GM13977 (cell line): ENCODE measurements around the gene SARNP.
A peak's percentile ranks its signal among the peaks of the same experiment; 100 is the strongest.

Source experiments
- DNase-seq: peaks from one replicate; pipeline ENCODE4 v3.0.0; 2012; ENCODE audit warnings: low spot score
- in situ Hi-C: fragments of 300-500 bp; cut with MboI; formaldehyde crosslinking; loops from one replicate; pipeline ENCODE4 v1.12.0; 2022; ENCODE audit warnings: low sequenced_read_pairs, low pct_unique_long_range_greater_than_20kb, mixed read lengths, inconsistent platforms; ENCODE audit not compliant: unreplicated experiment
- TF ChIP-seq, protein P1 (sequence below): IDR thresholded peaks from 2 replicates; pipeline ENCODE4 v1.5.1; 2012; ENCODE audit warnings: mild to moderate bottlenecking, control low read depth; ENCODE audit not compliant: insufficient read depth; ENCODE audit errors: extremely low read depth, missing control alignments

Gene SARNP

DNA sequence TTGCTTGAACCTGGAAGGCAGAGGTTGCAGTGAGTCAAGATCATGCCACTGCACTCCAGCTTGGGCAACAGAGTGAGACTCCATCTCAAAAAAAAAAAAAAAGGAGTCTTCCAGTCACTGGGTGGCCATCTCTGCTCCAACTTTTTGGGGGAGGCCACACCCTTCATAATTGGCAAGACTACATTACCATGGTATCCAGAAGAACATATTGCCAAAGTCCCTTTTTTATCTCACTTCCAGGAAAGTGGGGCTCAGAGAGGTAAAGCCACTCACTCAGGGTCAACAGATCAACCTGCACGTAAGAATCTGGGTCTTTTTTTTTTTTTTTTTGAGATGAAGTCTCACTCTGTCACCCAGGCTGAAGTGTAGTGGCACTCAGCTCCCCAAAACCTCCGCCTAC lies 83.7 kb downstream of the SARNP start:
- DNase-seq: no peak

DNA sequence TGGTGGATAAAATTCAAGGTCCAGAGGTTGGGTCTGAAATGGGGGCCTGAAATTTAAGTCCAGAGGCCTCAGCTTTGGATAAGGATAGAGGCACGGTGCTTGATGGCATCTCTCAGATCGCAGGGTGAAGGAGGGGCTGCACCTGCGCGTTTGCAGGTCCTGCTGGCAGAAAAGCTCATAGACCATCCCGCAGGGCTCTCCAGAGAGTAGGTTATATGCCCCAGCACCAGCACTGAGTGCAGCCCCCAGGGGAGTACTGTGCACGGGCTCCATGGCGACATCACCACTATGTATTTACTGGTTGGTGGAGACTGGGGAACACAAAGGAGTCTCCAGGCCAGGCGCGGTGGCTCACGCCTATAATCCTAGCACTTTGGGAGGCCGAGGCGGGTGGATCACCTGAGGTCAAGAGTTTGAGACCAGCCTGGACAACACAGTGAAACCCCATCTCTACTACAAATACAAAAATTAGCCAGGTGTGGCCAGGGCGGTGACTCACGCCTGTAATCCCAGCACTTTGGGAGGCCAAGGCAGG lies 84.4 kb downstream of the SARNP start:
- TF ChIP-seq, protein P1, sequence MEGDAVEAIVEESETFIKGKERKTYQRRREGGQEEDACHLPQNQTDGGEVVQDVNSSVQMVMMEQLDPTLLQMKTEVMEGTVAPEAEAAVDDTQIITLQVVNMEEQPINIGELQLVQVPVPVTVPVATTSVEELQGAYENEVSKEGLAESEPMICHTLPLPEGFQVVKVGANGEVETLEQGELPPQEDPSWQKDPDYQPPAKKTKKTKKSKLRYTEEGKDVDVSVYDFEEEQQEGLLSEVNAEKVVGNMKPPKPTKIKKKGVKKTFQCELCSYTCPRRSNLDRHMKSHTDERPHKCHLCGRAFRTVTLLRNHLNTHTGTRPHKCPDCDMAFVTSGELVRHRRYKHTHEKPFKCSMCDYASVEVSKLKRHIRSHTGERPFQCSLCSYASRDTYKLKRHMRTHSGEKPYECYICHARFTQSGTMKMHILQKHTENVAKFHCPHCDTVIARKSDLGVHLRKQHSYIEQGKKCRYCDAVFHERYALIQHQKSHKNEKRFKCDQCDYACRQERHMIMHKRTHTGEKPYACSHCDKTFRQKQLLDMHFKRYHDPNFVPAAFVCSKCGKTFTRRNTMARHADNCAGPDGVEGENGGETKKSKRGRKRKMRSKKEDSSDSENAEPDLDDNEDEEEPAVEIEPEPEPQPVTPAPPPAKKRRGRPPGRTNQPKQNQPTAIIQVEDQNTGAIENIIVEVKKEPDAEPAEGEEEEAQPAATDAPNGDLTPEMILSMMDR: no peak
- in situ Hi-C loops: loop anchor here (25.0 kb wide), 1 partner anchor 304 kb away; the partner anchor contains the start of gene RPS26
- no peak for DNase-seq

More for the DNA sequence above, 83.7 kb downstream of the SARNP start:
- TF ChIP-seq, protein P1: no peak
- in situ Hi-C loops: loop anchor here (25.0 kb wide), 1 partner anchor 303 kb away; the partner anchor contains the start of gene RPS26

DNA sequence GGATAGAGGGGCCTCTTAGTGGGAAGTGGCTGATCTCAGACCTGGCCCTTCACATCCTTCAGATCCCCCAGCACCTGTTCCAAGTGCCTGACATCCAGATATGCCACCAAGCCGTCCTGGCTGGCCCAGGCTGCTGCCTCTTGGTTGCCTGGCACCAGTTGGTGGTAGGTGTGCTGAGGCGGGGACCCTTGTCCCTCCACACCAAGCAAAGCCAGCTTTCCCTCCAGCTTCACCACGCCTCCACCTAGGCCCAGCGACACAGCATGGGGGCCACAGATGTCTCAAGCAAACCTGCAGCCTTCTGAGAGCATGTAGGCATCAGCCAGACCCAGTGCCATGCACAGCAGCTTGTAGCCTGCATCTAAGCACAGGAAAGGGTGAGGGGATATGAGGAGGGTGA lies 85.2 kb downstream of the SARNP start:
- in situ Hi-C loops: loop anchor here (25.0 kb wide), 1 partner anchor 305 kb away; the partner anchor contains the start of gene RPS26
- no peak for DNase-seq
- TF ChIP-seq, protein P1: no peak

DNA sequence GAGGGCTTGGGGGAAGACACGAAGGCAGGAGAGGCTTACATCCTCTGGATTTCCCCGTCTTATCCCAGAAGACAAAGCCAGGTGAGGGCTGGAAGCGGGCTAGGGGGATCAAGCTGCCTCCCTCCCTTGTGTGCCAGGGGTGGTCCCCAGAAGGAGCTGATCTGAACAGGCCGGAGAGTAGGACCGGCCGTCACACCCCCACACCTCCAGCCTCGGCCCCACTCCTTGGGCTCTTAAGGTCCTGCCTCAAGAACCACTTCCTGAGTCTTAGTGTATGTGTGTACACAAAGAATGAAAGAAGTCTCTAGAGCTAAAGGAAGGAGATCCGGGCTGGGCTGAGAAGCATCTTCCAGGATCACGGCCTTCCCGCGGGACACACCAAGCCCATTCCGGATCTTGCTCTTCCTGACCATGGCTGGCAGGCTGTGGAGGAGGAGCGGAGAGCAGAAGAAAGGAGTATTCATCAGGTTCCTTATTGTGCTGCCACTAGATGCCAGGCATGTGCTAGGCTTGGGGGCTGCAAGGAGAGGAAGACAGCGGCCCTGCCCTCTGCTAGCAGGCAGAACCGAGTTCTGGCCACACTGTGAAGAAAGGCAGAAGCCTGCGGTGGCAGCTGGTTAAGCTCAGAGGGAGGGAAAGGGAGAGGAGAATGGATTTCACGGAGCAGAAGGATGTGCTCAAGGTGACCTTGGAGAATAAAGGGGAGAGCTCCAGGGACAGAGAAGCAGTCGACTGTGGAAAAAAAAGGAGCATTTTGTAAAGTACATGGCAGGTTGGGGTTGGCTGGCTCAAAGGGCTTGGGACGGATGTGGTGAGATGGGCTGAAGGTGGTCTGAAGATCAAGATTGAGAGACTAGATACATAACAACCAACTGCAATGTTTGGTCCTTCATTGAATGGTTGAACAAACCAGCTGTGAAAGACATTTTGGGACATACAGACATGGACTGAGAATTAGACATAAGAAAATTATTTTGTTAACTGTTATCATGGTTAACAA lies 87.4 kb downstream of the SARNP start:
- DNase-seq: peak; percentile 76
- TF ChIP-seq, protein P1: no peak
- in situ Hi-C loops: loop anchor here (25.0 kb wide), 1 partner anchor 307 kb away; the partner anchor contains the start of gene RPS26

DNA sequence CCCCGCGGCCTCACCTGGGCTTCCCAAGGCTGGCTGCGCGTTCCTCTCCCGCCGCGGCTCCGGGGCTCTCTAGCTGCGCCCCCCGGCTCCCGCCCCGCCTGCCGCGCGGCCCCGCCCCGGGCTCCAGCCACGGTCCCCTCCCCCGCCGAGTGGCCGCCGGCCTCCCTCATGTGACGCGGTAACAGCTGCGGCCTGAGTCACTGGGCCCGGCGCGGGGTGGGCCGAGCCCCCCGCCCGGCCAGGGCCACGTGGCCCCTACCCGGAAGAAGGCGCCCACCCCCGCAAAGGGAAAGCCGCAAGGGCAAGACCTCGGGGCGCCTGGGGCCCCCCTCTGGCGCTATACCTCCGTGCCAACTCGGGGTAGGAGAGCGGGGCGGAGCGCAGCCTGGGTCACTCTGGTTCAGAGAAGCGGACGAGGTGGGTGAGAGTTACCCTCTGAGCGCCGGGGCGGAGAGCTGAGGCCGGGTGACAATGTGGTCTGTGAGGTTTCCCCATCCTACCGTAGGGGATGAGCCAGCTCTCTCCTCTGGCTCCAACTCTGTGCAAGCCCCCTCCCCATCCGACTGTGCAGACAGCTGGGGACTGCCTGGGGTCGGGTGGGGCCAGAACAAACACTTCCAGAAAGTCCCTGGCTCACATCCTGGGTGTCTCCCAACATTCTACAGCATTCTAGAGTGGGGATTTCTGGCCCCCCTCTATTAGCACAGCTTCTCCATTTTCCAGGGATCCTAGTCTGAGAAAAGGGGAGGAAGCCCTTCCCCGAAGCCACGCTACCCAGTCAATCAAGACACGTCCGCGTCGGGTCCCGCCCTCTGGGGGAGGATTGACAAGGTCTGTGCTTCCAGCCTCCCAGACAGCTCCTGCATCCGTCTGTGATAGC lies 88.3 kb downstream of the SARNP start, which contains the start of gene CD63:
TSS of gene CD63 (minus strand) at position 71 of the 880 bp plus-strand sequence. CDS start 668 bp downstream, outside the sequence.
- TF ChIP-seq, protein P1: peak; percentile 21
- DNase-seq: peak; percentile 97
- in situ Hi-C loops: loop anchor here (25.0 kb wide), 1 partner anchor 308 kb away; the partner anchor contains the start of gene RPS26
